Mesendoderm (in vitro differentiated cells): ENCODE results near the gene TRAPPC2L. TPM values are rescaled to one million over a fixed set of nuclear protein-coding genes. Genes with fewer than 3 reads are reported as not detected.
A peak's percentile ranks its signal among the peaks of the same experiment; 100 is the strongest.

Source experiments
- DNase-seq: peaks from one replicate; pipeline ENCODE4 v3.0.0; 2013
- H2AK5ac ChIP-seq: 2 replicates; pipeline ENCODE4 v1.6.1; 2013; ENCODE audit warnings: low read length, inconsistent platforms
- H2BK120ac ChIP-seq: 2 replicates; pipeline ENCODE4 v1.6.1; 2013; ENCODE audit warnings: low read depth, mild to moderate bottlenecking, low read length, moderate library complexity, mixed read lengths
- H2BK15ac ChIP-seq: replicated peaks from 2 replicates; pipeline ENCODE4 v1.6.1; 2013; ENCODE audit warnings: low read depth, mild to moderate bottlenecking, moderate library complexity
- H2BK5ac ChIP-seq: 2 replicates; pipeline ENCODE4 v1.6.1; 2013; ENCODE audit warnings: low read length, inconsistent platforms
- H3K18ac ChIP-seq: 2 replicates; pipeline ENCODE4 v1.6.1; 2013; ENCODE audit warnings: mild to moderate bottlenecking, low read length, mixed read lengths
- H3K23ac ChIP-seq: one replicate; pipeline ENCODE4 v1.6.1; 2013; ENCODE audit warnings: low read length
- H3K27ac ChIP-seq: 2 replicates; pipeline ENCODE4 v1.5.1; 2013; ENCODE audit warnings: low read depth, mild to moderate bottlenecking, inconsistent platforms, low read length, moderate library complexity
- H3K27me3 ChIP-seq: 2 replicates; pipeline ENCODE4 v1.6.1; 2013; ENCODE audit warnings: low read length, control low read depth, mild to moderate bottlenecking, inconsistent platforms; ENCODE audit not compliant: insufficient read depth, poor library complexity
- H3K36me3 ChIP-seq: 2 replicates; pipeline ENCODE4 v1.6.1; 2013; ENCODE audit warnings: low read length, inconsistent platforms; ENCODE audit not compliant: control insufficient read depth, insufficient read depth
- H3K4ac ChIP-seq: one replicate; pipeline ENCODE4 v1.6.1; 2013; ENCODE audit warnings: low read depth, mild to moderate bottlenecking, low read length, moderate library complexity
- H3K4me1 ChIP-seq: 2 replicates; pipeline ENCODE4 v1.6.1; 2013; ENCODE audit warnings: low read depth, low read length, inconsistent platforms; ENCODE audit not compliant: control insufficient read depth
- H3K4me2 ChIP-seq: 2 replicates; pipeline ENCODE4 v1.6.1; 2013; ENCODE audit warnings: low read length
- H3K4me3 ChIP-seq: 2 replicates; pipeline ENCODE4 v1.5.1; 2013; ENCODE audit warnings: mild to moderate bottlenecking, low read length
- H3K56ac ChIP-seq: one replicate; pipeline ENCODE4 v1.6.1; 2013; ENCODE audit warnings: low read length
- H3K79me1 ChIP-seq: 2 replicates; pipeline ENCODE4 v1.6.1; 2013; ENCODE audit warnings: low read length, inconsistent platforms
- H3K79me2 ChIP-seq: 2 replicates; pipeline ENCODE4 v1.6.1; 2013; ENCODE audit warnings: mild to moderate bottlenecking, low read length; ENCODE audit not compliant: control insufficient read depth, insufficient read depth
- H3K9ac ChIP-seq: 2 replicates; pipeline ENCODE4 v1.6.1; 2013; ENCODE audit warnings: low read length, inconsistent platforms
- H4K5ac ChIP-seq: one replicate; pipeline ENCODE4 v1.6.1; 2013; ENCODE audit warnings: low read length
- H4K8ac ChIP-seq: one replicate; pipeline ENCODE4 v1.6.1; 2013; ENCODE audit warnings: low read depth, mild to moderate bottlenecking, control low read depth, low read length, moderate library complexity
- WGBS: extraction: QIAGEN DNeasy Blood & Tissue Kit; methylation state at CpG from one replicate; pipeline ENCODE4 v1.1.7; 2013; ENCODE audit warnings: low lambda C conversion rate, missing lambda C conversion rate; ENCODE audit not compliant: insufficient coverage; ENCODE audit errors: extremely low coverage; 5-methylcytosine and 5-hydroxymethylcytosine counted together
- polyA plus RNA-seq, 2 experiments: library from polyadenylated mRNA; stranded (reverse); fragments of 200-250 nt; gene quantifications; one replicate each; pipeline ENCODE4 v1.2.3, GENCODE V29; 2013

TRAPPC2L gene
- polyA plus RNA-seq (2013, experiment 1 of 2) = 108 TPM
- 109 TPM for polyA plus RNA-seq (2013, experiment 2 of 2)

- H3K79me2 ChIP-seq = no peaks in the 10 kb centered on the region
- peak; percentile 95 for DNase-seq
- H3K36me3 ChIP-seq = no peaks in the 10 kb centered on the region
- peaks cover 2% of the 10 kb centered on the region for H3K4me1 ChIP-seq
- peak within 1 kb of the TSS; percentile 96 for H3K56ac ChIP-seq
- H2BK120ac ChIP-seq = no peak within 1 kb of the TSS
- peak within 1 kb of the TSS; percentile 94 for H3K4me3 ChIP-seq
- H4K8ac ChIP-seq = no peak within 1 kb of the TSS
- peak within 1 kb of the TSS; percentile 2 for H3K18ac ChIP-seq
- peak within 1 kb of the TSS; percentile 89 for H3K9ac ChIP-seq
- no peak within 1 kb of the TSS for H2BK15ac ChIP-seq
- H4K5ac ChIP-seq = no peak within 1 kb of the TSS
- no peak within 1 kb of the TSS for H2BK5ac ChIP-seq
- peak within 1 kb of the TSS; percentile 85 for H3K23ac ChIP-seq
- H3K4ac ChIP-seq = no peak within 1 kb of the TSS
- no CpG with 5 or more reads among the region's 87 CpGs for WGBS
- H3K79me1 ChIP-seq = peaks cover 9% of the 10 kb centered on the region
- peak within 1 kb of the TSS; percentile 85 for H3K4me2 ChIP-seq
- no peak within 1 kb of the TSS for H2AK5ac ChIP-seq
- H3K27ac ChIP-seq = no peak within 1 kb of the TSS
- H3K27me3 ChIP-seq = no peaks in the 10 kb centered on the region
Measured at GRCh38 chr16:88856828-88857727, at the start of gene TRAPPC2L, which contains the start of gene GALNS. TSS of gene TRAPPC2L (plus strand) at chr16:88857127. CDS start at chr16:88857151, 24 bp downstream. TSS of gene GALNS (minus strand) at chr16:88856947. CDS start at chr16:88856877, 70 bp downstream.

GRCh38 chr16:88807142-88807625 lies 49.7 kb upstream of the TRAPPC2L start:
- Histone ChIP-seq H3K4me1 (no peaks in the 10 kb centered on the region), H4K5ac (no peak overlapping the region), H3K36me3 (peaks cover 20% of the 10 kb centered on the region), H2BK5ac (no peak overlapping the region), H4K8ac (no peak overlapping the region), H3K4me3 (no peak overlapping the region), H3K27ac (no peak overlapping the region), H3K79me1 (peaks cover 12% of the 10 kb centered on the region), H2BK120ac (no peak overlapping the region), H3K4ac (no peak overlapping the region), H3K18ac (no peak overlapping the region), H2AK5ac (no peak overlapping the region), H3K23ac (no peak overlapping the region), H3K27me3 (no peaks in the 10 kb centered on the region), H3K9ac (no peak overlapping the region), H2BK15ac (no peak overlapping the region), H3K56ac (no peak overlapping the region), H3K4me2 (no peak overlapping the region), H3K79me2 (peaks cover 31% of the 10 kb centered on the region)
- no CpG with 5 or more reads among the region's 24 CpGs for WGBS
- no peak for DNase-seq

GRCh38 chr16:88807626-88808453 lies 49.1 kb upstream of the TRAPPC2L start:
- Histone ChIP-seq H3K9ac (no peak overlapping the region), H3K4ac (no peak overlapping the region), H3K79me1 (peaks cover 12% of the 10 kb centered on the region), H4K5ac (no peak overlapping the region), H3K27me3 (no peaks in the 10 kb centered on the region), H3K18ac (no peak overlapping the region), H2BK15ac (no peak overlapping the region), H3K56ac (no peak overlapping the region), H3K4me2 (no peak overlapping the region), H2AK5ac (no peak overlapping the region), H3K36me3 (peaks cover 20% of the 10 kb centered on the region), H4K8ac (no peak overlapping the region), H3K27ac (no peak overlapping the region), H2BK120ac (no peak overlapping the region), H3K23ac (no peak overlapping the region), H3K79me2 (peaks cover 31% of the 10 kb centered on the region), H3K4me1 (no peaks in the 10 kb centered on the region), H3K4me3 (no peak overlapping the region), H2BK5ac (no peak overlapping the region)
- WGBS = no CpG with 5 or more reads among the region's 26 CpGs
- DNase-seq = no peak

GRCh38 chr16:88809068-88809675 lies 47.8 kb upstream of the TRAPPC2L start:
- Histone ChIP-seq H4K5ac (no peak overlapping the region), H3K18ac (no peak overlapping the region), H3K4me2 (no peak overlapping the region), H3K23ac (no peak overlapping the region), H2BK5ac (no peak overlapping the region), H4K8ac (no peak overlapping the region), H3K27ac (no peak overlapping the region), H2AK5ac (no peak overlapping the region), H3K4me1 (no peaks in the 10 kb centered on the region), H3K56ac (no peak overlapping the region), H3K4me3 (no peak overlapping the region), H3K9ac (no peak overlapping the region), H3K79me2 (peaks cover 29% of the 10 kb centered on the region), H3K27me3 (no peaks in the 10 kb centered on the region), H2BK120ac (no peak overlapping the region), H2BK15ac (no peak overlapping the region), H3K36me3 (peaks cover 20% of the 10 kb centered on the region), H3K4ac (no peak overlapping the region), H3K79me1 (peaks cover 12% of the 10 kb centered on the region)
- DNase-seq = no peak
- no CpG with 5 or more reads among the region's 10 CpGs for WGBS

- H3K36me3 ChIP-seq = peaks cover 20% of the 10 kb centered on the region
- no peak overlapping the region for H3K27ac ChIP-seq
- H3K9ac ChIP-seq = peak overlapping the region; percentile 97
- H4K8ac ChIP-seq = no peak overlapping the region
- no peak overlapping the region for H2BK120ac ChIP-seq
- WGBS = no CpG with 5 or more reads among the region's 10 CpGs
- no peak overlapping the region for H3K56ac ChIP-seq
- no peaks in the 10 kb centered on the region for H3K4me1 ChIP-seq
- H3K4ac ChIP-seq = no peak overlapping the region
- DNase-seq = no peak
- no peak overlapping the region for H2AK5ac ChIP-seq
- H3K23ac ChIP-seq = no peak overlapping the region
- H3K18ac ChIP-seq = no peak overlapping the region
- H2BK15ac ChIP-seq = no peak overlapping the region
- H4K5ac ChIP-seq = no peak overlapping the region
- no peak overlapping the region for H3K4me2 ChIP-seq
- H3K79me2 ChIP-seq = peaks cover 24% of the 10 kb centered on the region
- H3K27me3 ChIP-seq = no peaks in the 10 kb centered on the region
- no peak overlapping the region for H2BK5ac ChIP-seq
- no peak overlapping the region for H3K4me3 ChIP-seq
- peaks cover 11% of the 10 kb centered on the region for H3K79me1 ChIP-seq
Measured at GRCh38 chr16:88809676-88810165, 47.2 kb upstream of the TRAPPC2L start.
